ENCODE data around the gene EPB41L1. TPM values are rescaled to one million over a fixed set of nuclear protein-coding genes. Genes with fewer than 3 reads are reported as not detected.

EPB41L1 gene
- 45.7 TPM for polyA plus RNA-seq (2013, experiment 1 of 2)
- 37.1 TPM for polyA plus RNA-seq (2013, experiment 2 of 2)

- Histone ChIP-seq H3K36me3 (ENCODE audit: control insufficient read depth, insufficient read depth, low read length) (no peaks in the 10 kb centered on the region), H3K27ac (ENCODE audit: low read depth, low read length, severe bottlenecking) (no peak within 1 kb of the TSS), H3K4me3 (ENCODE audit: extremely low read depth, insufficient read depth, low read length, poor library complexity, severe bottlenecking) (peak within 1 kb of the TSS; percentile 70), H3K9me3 (ENCODE audit: control insufficient read depth, low read length) (no peaks in the 10 kb centered on the region), H3K4me1 (ENCODE audit: control insufficient read depth, insufficient read depth, low read length, poor library complexity, severe bottlenecking) (peaks cover 15% of the 10 kb centered on the region)
- WGBS, 2 experiments (ENCODE audit: insufficient coverage in 2 of 2) = 9 to 11% methylated on average over 34 of the region's 51 CpGs
These were observed at the start of gene EPB41L1 for GRCh38 chr20:36154700-36155628. Gene EPB41L1 (plus strand): TSS chr20:36154740. CDS start chr20:36173778, 19,038 bp downstream.

- Histone ChIP-seq H3K36me3 (ENCODE audit: control insufficient read depth, insufficient read depth, low read length) (no peaks in the 10 kb centered on the region), H3K4me1 (ENCODE audit: control insufficient read depth, insufficient read depth, low read length, poor library complexity, severe bottlenecking) (peaks cover 3% of the 10 kb centered on the region), H3K27ac (ENCODE audit: low read depth, low read length, severe bottlenecking) (no peak overlapping the region), H3K9me3 (ENCODE audit: control insufficient read depth, low read length) (no peaks in the 10 kb centered on the region), H3K4me3 (ENCODE audit: extremely low read depth, insufficient read depth, low read length, poor library complexity, severe bottlenecking) (no peak overlapping the region)
- 93 to 98% methylated on average over 9 to 10 of the region's 10 CpGs for WGBS, 2 experiments (ENCODE audit: insufficient coverage in 2 of 2)
These were observed 49.7 kb upstream of the EPB41L1 start for GRCh38 chr20:36104856-36105255.

- Histone ChIP-seq H3K4me3 (ENCODE audit: extremely low read depth, insufficient read depth, low read length, poor library complexity, severe bottlenecking) (no peak overlapping the region), H3K4me1 (ENCODE audit: control insufficient read depth, insufficient read depth, low read length, poor library complexity, severe bottlenecking) (peaks cover 3% of the 10 kb centered on the region), H3K9me3 (ENCODE audit: control insufficient read depth, low read length) (no peaks in the 10 kb centered on the region), H3K36me3 (ENCODE audit: control insufficient read depth, insufficient read depth, low read length) (no peaks in the 10 kb centered on the region), H3K27ac (ENCODE audit: low read depth, low read length, severe bottlenecking) (no peak overlapping the region)
- 71 to 100% methylated on average over 1 of the region's 1 CpG for WGBS, 2 experiments (ENCODE audit: insufficient coverage in 2 of 2)
These were observed 48.8 kb upstream of the EPB41L1 start for GRCh38 chr20:36105711-36106226.

- Histone ChIP-seq H3K4me1 (ENCODE audit: control insufficient read depth, insufficient read depth, low read length, poor library complexity, severe bottlenecking) (peaks cover 3% of the 10 kb centered on the region), H3K27ac (ENCODE audit: low read depth, low read length, severe bottlenecking) (no peak overlapping the region), H3K4me3 (ENCODE audit: extremely low read depth, insufficient read depth, low read length, poor library complexity, severe bottlenecking) (no peak overlapping the region), H3K36me3 (ENCODE audit: control insufficient read depth, insufficient read depth, low read length) (no peaks in the 10 kb centered on the region), H3K9me3 (ENCODE audit: control insufficient read depth, low read length) (no peaks in the 10 kb centered on the region)
- WGBS, 2 experiments (ENCODE audit: insufficient coverage in 2 of 2) = 88 to 94% methylated on average over 4 of the region's 5 CpGs
These were observed 47.9 kb upstream of the EPB41L1 start for GRCh38 chr20:36106606-36107005.

- H3K4me3 ChIP-seq (ENCODE audit: extremely low read depth, insufficient read depth, low read length, poor library complexity, severe bottlenecking) = no peak overlapping the region
- no peaks in the 10 kb centered on the region for H3K36me3 ChIP-seq (ENCODE audit: control insufficient read depth, insufficient read depth, low read length)
- H3K27ac ChIP-seq (ENCODE audit: low read depth, low read length, severe bottlenecking) = no peak overlapping the region
- no CpG with 5 or more reads among the region's 1 CpG for WGBS, 2 experiments (ENCODE audit: insufficient coverage in 2 of 2)
- no peaks in the 10 kb centered on the region for H3K9me3 ChIP-seq (ENCODE audit: control insufficient read depth, low read length)
- H3K4me1 ChIP-seq (ENCODE audit: control insufficient read depth, insufficient read depth, low read length, poor library complexity, severe bottlenecking) = peaks cover 3% of the 10 kb centered on the region
These were observed 46.7 kb upstream of the EPB41L1 start for GRCh38 chr20:36107881-36108280.

GRCh38 chr20:36109251-36109947 is 45.1 kb upstream of the EPB41L1 start:
- H3K27ac ChIP-seq (ENCODE audit: low read depth, low read length, severe bottlenecking) = no peak overlapping the region
- WGBS, 2 experiments (ENCODE audit: insufficient coverage in 2 of 2) = 89 to 95% methylated on average over 4 to 5 of the region's 6 CpGs
- H3K4me1 ChIP-seq (ENCODE audit: control insufficient read depth, insufficient read depth, low read length, poor library complexity, severe bottlenecking) = peaks cover 5% of the 10 kb centered on the region
- H3K4me3 ChIP-seq (ENCODE audit: extremely low read depth, insufficient read depth, low read length, poor library complexity, severe bottlenecking) = no peak overlapping the region
- H3K9me3 ChIP-seq (ENCODE audit: control insufficient read depth, low read length) = no peaks in the 10 kb centered on the region
- H3K36me3 ChIP-seq (ENCODE audit: control insufficient read depth, insufficient read depth, low read length) = no peaks in the 10 kb centered on the region

- Histone ChIP-seq H3K4me3 (ENCODE audit: extremely low read depth, insufficient read depth, low read length, poor library complexity, severe bottlenecking) (no peak overlapping the region), H3K9me3 (ENCODE audit: control insufficient read depth, low read length) (no peaks in the 10 kb centered on the region), H3K36me3 (ENCODE audit: control insufficient read depth, insufficient read depth, low read length) (no peaks in the 10 kb centered on the region), H3K27ac (ENCODE audit: low read depth, low read length, severe bottlenecking) (no peak overlapping the region), H3K4me1 (ENCODE audit: control insufficient read depth, insufficient read depth, low read length, poor library complexity, severe bottlenecking) (peaks cover 5% of the 10 kb centered on the region)
These were observed 43.5 kb upstream of the EPB41L1 start for GRCh38 chr20:36110994-36111393.

- no peak overlapping the region for H3K4me3 ChIP-seq (ENCODE audit: extremely low read depth, insufficient read depth, low read length, poor library complexity, severe bottlenecking)
- 90 to 92% methylated on average over 5 to 6 of the region's 6 CpGs for WGBS, 2 experiments (ENCODE audit: insufficient coverage in 2 of 2)
- no peaks in the 10 kb centered on the region for H3K9me3 ChIP-seq (ENCODE audit: control insufficient read depth, low read length)
- H3K4me1 ChIP-seq (ENCODE audit: control insufficient read depth, insufficient read depth, low read length, poor library complexity, severe bottlenecking) = peaks cover 12% of the 10 kb centered on the region
- H3K36me3 ChIP-seq (ENCODE audit: control insufficient read depth, insufficient read depth, low read length) = no peaks in the 10 kb centered on the region
- H3K27ac ChIP-seq (ENCODE audit: low read depth, low read length, severe bottlenecking) = no peak overlapping the region
These were observed 42.4 kb upstream of the EPB41L1 start for GRCh38 chr20:36112112-36112511.

- Histone ChIP-seq H3K4me3 (ENCODE audit: extremely low read depth, insufficient read depth, low read length, poor library complexity, severe bottlenecking) (no peak overlapping the region), H3K27ac (ENCODE audit: low read depth, low read length, severe bottlenecking) (no peak overlapping the region), H3K4me1 (ENCODE audit: control insufficient read depth, insufficient read depth, low read length, poor library complexity, severe bottlenecking) (peaks cover 18% of the 10 kb centered on the region), H3K36me3 (ENCODE audit: control insufficient read depth, insufficient read depth, low read length) (no peaks in the 10 kb centered on the region), H3K9me3 (ENCODE audit: control insufficient read depth, low read length) (no peaks in the 10 kb centered on the region)
- 87% methylated on average over 4 to 5 of the region's 5 CpGs for WGBS, 2 experiments (ENCODE audit: insufficient coverage in 2 of 2)
These were observed 41.5 kb upstream of the EPB41L1 start for GRCh38 chr20:36113036-36113435.

- Histone ChIP-seq H3K4me1 (ENCODE audit: control insufficient read depth, insufficient read depth, low read length, poor library complexity, severe bottlenecking) (peaks cover 18% of the 10 kb centered on the region), H3K36me3 (ENCODE audit: control insufficient read depth, insufficient read depth, low read length) (no peaks in the 10 kb centered on the region), H3K27ac (ENCODE audit: low read depth, low read length, severe bottlenecking) (no peak overlapping the region), H3K4me3 (ENCODE audit: extremely low read depth, insufficient read depth, low read length, poor library complexity, severe bottlenecking) (no peak overlapping the region), H3K9me3 (ENCODE audit: control insufficient read depth, low read length) (no peaks in the 10 kb centered on the region)
- WGBS, 2 experiments (ENCODE audit: insufficient coverage in 2 of 2) = 70 to 80% methylated on average over 2 to 7 of the region's 13 CpGs
These were observed 40.8 kb upstream of the EPB41L1 start for GRCh38 chr20:36113566-36114250.
